Stimulated activated CD4-positive, alpha-beta T cell treated with anti-CD3 and anti-CD28 coated beads, Interleukin-15, amount 100 ng/mL, for 24 hours (primary cell): Measurements from ENCODE around the gene CTNND2.
"Not testable (repeated sequence)": the region's sequence is repeated elsewhere in the genome, so short reads cannot be mapped to it uniquely, and the experiment has no call there.

Experiments used
- DNase-seq: peaks from one replicate; pipeline ENCODE4 v3.0.0-alpha.2; 2020

Gene CTNND2

DNA sequence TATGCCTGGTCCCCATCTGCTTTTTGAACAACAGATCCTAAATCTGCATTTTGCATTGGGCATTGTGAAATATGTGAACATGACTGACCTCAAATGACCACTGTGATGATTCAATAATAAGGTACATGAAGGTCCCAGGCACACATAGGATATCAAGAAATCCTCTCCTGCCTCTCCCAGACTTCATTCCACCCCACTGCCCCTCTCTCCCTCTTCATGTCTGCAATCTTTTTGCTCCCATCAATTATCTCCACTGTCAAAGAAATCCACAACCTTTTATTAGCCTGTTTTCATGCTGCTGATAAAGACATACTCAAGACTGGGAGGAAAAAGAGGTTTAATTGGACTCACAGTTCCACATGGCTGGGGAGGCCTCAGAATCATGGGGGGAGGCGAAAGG is 476.7 kb downstream of the CTNND2 start:
- DNase-seq, result no peak

DNA sequence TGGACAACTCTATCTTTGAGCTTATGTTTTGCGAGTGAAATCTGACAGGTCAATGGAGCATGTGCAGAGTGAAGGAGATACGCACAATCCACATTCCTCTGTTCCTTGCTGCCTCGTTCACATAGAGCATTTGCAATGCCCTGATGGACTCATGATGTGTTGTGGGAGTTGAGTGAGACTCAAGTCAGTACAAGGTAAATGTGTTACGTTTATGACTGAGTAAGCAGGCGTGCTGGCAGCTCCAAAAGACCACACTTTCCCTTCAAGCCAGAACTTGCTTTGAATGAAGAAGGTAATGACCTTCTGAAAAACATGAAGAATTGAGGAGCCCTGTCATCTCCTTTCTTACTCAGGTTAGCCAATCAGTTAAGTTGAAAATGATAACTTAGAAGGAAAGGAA is 477.8 kb downstream of the CTNND2 start:
- no peak for DNase-seq

DNA sequence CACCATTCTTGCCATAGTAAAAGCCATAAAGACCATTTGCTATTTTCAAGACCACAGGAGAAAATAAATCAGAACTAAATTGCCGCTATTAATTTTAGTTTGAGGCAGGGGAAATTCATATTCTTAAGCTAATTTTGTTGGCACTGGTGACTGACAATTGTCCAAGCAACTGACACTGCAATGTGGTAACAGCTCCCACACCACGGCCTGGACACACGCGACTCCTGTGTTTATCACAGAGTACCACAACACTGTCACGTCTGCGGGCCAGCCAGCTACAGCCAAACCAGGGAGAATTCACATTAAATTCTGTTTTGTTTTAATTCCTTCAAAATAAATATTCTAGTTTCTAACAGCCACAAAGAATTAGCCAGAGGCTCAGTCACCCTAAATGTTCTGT is 481.9 kb downstream of the CTNND2 start:
- DNase-seq, result no peak

DNA sequence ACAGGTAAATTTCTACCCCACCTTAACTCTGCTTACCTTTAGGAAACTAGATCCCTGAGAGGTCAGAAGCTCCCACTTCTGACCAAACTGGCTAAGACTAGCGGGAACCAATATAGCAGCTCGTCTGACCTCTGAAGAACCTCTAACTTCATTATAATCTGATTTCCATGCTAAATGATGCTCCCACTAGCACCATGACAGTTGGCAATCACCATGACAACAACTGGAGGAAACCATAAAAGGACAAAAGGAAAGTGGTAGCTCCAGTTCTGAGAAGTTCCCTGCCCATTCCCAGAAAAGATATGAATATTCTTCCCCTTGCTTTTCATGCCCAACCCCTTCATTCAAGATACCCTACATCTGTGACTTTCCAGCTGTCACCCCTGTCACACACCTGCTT is 483.3 kb downstream of the CTNND2 start:
- no peak for DNase-seq

DNA sequence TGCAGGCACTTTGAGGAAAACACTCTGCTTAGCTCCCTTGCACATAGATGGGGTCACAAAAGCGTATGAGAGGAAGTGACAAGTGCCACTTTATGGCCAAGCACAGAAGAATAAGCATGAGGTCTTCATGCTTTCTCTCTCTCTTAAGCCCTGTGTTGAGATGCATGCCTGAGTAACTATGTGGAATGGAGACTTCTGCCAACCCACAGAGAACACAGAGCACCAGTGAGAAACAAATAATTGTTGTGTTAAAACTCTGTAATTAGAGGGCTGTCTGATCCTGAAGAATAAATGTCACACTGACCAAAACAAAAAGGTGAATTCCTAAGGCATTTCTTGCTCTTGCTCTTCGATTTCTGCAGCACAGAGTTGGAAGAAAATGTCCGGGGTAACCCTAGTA is 488.5 kb downstream of the CTNND2 start:
- DNase-seq, result no peak

DNA sequence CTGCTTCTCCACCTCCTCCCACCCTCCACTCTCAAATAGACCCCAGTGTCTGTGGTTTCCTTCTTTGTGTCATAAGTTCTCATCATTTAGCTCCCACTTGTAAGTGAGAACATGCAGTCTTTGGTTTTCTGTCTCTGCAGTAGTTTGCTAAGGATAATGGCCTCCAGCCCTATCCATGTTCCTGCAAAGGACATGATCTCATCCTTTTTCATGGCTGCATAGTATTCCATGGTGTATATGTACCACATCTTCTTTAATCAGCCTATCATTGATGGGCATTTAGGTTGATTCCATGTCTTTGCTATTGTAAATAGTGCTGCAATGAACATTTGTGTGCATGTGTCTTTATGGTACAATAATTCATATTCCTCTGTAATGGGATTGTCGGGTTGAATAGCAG is 489.5 kb downstream of the CTNND2 start:
- DNase-seq, result not testable (repeated sequence)

DNA sequence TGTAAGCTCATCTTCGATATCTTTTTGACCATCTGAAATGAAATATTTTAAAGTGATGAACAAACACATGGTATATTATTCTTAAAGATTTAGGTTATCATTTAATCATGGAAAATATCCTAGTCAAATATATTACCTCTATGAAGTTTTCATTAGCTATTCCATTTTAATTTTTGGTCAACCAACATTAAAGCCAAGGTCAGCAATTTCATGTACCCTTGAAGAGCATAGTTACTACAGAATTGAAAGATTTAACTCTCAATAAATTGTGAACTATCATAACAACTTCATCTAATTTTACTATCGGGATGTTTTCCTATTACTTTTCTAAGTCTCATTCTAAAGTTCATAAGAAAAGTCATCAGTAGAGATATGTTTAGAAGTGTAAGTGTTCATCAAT is 492.6 kb downstream of the CTNND2 start:
- no peak for DNase-seq

DNA sequence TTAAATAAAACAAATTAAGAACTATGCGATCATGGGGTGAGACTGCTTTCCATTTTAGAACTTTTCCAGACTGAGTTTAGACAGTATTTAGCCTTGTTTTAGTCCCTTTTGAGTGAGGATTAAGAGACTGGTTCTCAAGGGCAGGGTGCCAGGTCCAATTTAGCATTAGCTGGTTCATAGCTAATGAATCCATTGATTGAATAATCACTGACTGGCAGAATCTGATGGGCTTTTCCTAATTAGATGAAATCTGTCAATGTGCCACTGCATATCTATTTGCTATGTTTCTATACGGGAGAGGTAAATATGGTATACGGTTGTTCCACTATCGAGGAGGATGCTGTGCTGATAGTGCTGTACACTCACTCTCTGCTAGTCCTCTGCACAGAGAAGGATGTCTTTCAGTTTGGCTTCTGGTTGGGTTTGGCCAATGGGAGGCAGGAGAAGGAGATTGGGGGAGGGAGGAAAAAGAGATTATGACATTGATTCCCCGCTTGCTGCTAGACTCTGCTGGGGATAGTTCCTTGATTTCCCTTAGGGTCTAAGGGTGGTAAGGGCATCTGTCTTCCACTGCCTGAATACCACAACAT is 496.6 kb downstream of the CTNND2 start:
- DNase-seq, result no peak

DNA sequence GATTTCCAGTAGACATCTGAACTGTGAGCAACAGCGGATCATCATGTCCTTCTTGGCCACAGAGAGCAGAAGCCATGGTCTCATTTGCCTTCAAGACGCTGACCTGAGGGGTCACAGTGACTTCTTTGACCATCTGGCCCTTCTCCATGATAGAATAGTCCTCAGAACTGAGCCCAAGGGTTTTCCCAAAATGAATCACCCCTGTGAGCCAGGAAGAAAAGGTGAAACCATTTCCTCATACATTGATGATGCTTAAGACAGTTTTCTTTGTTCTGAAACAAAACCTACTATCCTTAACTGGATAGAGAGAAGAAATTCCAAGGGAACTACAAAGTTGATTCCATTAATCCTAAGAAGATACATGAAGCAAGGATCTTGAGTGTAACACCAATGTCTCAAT is 503.9 kb downstream of the CTNND2 start:
- DNase-seq, result no peak

DNA sequence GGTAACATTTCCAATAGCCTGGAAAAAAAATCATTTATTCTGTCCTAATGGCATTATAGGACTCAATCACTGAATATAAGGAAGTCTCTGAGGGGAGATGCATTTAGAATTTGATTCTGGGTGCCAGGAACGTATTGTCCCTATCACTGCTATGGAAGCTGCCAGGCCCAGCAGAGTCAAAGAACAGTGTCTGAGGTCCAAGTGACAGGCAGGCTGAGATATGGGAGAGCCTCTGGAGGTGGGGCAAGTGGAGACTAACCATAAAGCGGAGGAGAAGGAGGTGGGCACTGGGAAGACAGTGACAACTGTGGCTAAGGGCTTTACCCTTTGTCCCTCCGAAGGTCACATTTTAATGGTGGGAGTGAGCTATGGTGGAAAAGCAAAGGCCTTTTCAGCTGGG is 505.5 kb downstream of the CTNND2 start:
- DNase-seq, result no peak

DNA sequence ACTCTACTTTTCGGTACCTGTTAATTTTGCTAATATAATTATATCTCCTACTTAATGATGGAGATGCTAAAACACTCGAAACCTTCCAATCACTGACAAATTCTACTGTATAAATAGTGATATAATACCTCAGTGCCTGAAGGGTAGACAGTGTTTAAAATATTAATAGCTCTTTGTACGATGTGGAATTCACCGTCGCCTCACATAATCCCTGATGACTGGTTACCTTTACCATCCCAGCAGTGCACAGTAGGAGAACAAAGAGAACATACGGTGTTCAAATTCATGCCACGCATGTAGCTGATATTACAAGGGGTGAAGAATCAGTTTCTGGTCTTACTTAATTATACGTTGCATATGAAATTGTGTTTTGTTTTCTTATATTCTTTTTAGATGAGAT is 506.7 kb downstream of the CTNND2 start:
- no peak for DNase-seq

DNA sequence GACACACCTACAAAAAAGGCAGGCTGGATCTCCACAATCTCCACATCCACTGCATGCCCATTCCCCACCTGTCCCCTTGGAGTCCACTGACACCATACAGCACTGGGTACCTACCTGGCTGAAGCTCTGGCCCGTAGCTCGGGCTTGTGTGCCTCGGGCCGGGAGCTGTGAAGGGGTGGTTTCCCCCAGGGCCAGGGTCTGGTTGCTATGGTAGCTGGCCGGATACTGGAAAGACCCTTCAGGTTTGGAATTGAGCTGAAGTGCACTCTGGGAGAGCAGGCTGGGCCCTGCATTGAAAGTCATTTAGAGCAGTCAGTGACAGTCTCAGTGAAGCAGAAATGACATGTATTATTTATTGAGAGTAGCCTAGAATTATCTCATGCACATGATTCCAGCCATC is 507.3 kb downstream of the CTNND2 start:
- no peak for DNase-seq

DNA sequence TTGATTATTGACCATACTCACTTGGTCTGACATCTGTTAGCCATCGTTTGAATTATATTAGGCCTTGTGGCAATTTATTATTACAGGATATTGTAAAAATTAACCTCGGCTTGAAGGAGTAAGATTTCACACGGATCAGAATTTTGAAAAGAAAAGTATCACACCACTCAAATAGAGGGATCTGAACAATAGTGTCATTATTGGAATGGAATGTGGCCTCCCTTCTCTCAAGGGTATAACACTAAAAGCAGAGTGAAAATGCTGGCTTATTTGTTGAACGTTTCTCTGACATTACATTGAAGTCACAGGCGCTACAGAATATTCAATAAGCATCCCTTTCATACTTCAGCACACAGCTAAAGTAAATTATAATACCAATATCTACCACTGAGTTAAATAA is 509.3 kb downstream of the CTNND2 start:
- DNase-seq, result no peak

DNA sequence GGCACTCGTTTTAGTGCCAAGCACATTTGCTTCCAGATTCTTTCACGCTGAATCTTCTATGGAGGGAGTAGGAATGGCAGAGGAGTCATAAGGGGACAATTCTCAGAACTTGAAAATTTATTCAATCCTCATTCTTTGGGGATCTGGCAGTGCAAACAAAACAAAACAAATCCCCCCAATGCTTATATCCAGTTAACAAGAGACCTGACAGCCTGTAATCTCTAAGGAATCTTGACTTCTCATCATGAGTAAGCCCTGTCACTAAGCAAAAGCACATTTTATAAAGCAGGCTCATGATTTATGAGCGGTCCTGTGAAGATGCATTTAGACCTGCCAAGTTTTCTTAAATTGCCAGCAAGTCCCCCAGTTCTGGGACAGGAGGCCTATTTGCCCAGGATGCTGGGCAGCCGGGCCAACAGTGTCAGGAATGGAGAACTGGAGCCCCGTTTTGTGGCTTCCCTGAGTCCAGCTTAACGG is 513.9 kb downstream of the CTNND2 start:
- DNase-seq, result no peak

DNA sequence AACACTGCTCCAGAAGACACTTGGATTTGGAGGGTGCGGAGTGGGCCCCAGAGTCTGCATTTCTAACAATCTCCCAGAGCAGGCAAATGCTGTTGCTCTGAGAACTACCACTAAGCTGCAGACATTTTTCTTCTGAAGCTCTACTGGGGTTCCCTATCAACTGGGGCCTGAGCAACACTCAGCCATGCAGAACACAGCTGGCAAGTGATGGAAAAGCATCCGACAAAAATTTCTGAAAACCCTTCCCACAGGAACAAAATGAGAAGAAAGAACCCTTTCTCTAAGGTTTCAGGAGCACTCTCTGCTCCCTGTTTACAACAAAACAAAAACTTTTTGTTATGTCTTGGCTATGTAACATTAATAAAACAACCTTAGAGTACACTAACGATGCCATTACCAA is 516.9 kb downstream of the CTNND2 start:
- DNase-seq, result no peak

DNA sequence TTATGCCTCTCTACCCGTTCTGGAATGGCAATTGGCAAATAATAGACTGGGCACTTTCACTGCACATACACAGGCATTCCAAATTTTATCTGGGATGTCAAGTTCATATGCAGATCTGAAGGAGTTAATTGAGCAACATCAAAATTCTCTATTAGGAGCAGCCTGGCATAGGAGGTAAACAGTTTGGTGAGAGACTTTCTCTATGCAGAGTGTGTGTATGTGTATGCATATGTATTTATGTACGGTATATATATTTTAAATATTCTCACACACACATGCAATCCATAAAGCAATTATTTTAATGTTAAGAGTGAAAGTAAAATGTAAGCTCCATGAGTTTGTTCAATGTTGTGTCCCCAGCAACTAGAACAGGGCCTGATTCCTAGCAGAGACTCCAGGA is 517.8 kb downstream of the CTNND2 start:
- no peak for DNase-seq

DNA sequence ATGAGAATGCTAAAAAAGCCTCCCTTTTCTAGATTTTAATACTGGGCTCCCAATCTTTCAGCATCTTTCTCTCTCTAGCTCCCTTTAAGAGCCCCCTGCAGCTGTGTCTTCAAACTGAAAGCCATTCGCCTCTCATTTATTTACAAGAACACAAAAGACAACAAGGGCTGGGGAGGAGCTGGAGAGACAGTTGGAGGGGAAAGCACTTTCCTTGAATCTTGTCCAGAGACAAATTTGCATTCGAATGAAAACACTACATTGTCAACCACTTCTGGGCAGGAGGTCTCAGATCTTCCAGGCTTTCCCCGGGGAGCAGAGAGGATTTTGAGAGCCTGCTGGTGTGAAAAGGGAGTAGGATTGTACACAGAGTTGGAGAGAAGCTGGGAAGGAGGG is 518.3 kb downstream of the CTNND2 start:
- no peak for DNase-seq

DNA sequence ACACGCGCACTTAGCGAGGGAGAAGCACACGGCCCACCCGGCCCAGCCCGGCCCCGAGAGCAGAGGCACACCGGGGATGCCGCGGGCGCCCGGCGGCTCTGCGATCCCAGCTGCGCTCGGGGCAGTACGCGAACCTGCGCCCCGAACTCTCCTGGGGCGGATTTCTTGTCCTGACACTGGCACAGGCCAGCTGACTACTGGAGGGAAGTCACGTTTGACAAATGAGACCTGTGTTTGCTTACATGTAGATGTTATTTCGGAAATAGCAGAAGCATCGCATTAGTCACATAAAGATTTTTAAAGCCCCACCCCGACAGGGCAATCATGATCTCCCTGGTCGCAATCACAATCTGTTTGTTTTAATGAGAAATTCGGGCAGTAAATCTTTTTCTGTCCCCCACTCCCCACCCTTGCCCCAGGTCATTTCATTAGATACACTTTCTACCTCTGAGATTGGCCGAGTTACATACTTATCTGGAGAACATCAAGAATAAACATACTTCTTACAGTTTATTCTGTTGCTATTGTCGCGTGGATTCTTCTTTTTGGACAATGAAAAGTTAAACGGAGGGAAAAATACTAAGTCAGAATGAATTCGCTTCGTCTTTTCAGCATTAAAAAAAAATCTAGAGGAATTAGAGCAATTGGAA is 518.9 kb downstream of the CTNND2 start:
- no peak for DNase-seq

DNA sequence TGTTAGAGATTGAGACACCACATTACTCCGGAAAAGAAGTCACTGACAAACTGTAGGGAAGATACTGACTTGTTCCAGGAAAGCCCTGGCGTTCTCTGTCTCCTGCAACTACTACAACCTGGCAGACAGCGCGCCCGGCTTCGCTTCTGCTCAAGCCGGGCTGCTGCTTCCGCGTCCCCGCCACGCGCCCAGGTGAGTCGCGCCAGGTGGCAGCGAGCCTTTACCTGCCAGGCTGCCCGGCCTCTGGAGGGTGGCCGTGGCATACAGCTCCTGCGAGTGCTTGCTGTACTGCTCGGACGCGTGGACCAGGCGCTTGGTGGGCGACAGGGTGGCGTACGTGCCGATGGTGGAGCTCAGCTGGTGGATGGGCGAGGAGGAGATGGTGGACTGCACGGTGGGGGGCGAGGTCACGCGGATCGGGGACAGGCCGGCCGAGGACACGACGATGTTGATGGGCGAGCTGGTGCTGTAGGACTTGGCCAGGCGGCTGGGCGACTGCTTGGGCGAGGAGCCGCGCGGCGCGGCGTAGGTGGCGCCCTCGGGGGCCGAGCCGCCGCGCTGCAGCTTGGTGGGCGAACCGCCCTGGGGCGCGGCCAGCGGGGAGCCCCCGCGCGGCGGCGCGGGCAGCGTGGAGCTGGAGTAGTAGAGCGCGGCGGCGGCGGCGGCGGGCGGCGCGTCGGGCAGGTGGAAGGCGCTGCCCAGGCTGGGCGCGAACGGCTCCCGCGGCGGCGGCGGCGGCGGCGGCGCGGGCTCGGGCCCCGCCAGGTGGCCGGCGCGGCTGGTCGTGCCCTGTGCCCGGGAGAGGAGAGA is 519.6 kb downstream of the CTNND2 start:
- DNase-seq, result peak; percentile 14

DNA sequence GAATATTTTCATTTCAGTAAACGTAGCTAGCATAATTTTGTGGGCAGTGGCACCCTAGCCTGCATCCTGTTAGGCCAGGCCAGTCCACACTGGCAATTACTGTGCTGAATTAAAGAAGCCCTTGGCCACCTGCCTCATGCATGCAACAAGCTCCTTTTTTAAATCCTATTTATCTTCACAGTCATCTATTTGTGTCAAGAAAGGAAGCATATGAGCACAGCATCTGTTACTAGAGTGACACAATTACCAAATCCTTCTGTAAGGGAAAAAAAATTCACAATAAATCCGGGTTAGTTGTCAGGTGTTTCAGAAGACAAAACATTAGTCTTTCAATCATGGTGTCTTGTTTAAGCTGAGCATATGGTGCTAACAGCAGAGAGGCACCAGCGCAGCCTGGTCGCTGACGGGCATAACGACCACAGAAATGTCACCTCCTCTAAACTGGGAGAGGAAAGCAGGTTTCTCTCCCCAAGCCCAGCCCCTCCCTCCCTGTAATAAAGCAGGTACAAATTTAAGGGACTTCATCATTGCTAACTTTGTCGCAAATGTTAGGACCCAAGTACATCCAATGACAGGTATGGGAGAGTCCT is 520.6 kb downstream of the CTNND2 start:
- no peak for DNase-seq

DNA sequence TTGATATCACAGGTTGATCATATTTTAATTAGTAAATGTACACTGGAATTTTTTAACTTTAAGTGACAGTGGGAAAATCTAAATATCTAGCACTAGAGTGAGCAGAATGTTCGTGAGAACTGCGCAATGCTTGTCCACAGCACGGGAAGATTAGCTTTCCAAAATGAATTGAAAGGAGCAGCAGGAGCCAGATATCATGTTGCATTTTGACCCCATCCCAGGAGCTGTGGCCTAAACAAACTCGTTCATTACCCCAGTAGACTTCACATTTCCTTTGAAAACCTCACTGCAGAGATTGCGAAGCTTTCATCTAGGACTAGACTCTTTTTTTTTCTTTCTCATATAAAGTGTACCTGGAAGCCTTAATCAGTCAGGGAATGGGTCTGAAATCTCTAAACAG is 525.8 kb downstream of the CTNND2 start:
- DNase-seq, result no peak

DNA sequence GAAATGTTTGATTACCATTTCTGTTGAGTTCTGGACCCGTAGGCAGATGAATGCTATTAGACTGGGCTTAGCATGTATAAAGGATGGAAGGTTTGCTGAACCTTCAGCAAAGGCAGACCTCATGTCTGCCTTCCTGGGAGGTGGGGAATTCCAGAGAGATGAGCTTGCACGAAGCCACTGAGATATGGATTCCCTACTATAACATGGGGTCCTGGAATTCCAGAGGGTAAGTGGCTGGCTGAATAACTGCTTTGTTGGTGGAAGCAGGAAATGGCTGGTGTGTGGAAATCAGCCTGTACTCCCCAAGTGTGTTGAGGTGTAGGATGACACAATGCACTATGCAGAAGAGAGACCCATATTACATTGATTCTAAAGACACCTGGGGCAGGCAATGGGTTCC is 526.4 kb downstream of the CTNND2 start:
- DNase-seq, result no peak

DNA sequence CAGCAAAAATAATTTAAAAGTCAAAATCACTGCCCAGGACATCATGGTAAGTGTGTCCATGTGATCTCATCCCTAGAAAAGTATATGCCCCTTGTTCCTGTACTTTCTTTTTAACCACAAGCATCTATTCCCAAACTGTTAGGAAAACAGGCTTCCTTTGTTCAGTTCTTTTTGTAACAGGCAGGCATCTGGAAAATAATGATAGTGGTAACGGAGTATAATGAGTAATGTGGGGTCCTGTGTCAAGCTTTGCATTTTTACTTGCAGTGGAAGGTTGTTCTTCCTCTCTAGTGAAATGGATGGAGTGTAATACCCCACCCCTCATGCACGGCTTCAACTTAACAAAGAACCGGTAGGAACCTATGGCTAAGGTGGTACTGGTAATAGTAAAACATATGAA is 532.1 kb downstream of the CTNND2 start:
- DNase-seq, result no peak

DNA sequence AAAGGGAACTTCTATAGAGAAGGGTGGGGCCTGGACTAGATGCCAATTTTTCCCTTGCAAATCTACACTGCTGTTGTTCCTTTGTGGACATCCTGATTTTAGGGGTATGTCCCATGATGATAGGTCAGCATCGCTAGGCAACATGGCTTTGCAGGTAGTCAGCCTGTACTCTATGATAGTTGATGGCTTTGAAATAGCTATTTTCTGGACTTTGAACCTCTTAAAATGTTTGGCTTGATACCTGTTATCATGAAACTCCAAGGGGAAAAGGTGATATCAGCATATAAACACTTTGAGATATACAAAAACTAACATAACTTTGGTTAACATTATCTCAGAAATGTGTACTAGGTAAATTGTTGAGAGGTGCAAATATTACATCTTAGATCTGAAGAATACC is 533.2 kb downstream of the CTNND2 start:
- no peak for DNase-seq
